ENCODE data around the gene GALNTL6.

Gene GALNTL6

GRCh38 chr4:172992648-172993378 is 1179.6 kb downstream of the GALNTL6 start:
- no peak overlapping the region for H3K27ac Mint-ChIP-seq

GRCh38 chr4:172995161-172995560 is 1182.0 kb downstream of the GALNTL6 start:
- no peak overlapping the region for H3K4me3 Mint-ChIP-seq
- peaks cover 3% of the 10 kb centered on the region for H3K9me3 Mint-ChIP-seq
- H3K36me3 Mint-ChIP-seq (ENCODE audit: low read depth) = no peaks in the 10 kb centered on the region
- H3K4me1 Mint-ChIP-seq = peaks cover 24% of the 10 kb centered on the region
- H3K27ac Mint-ChIP-seq = no peak overlapping the region
- H3K27me3 Mint-ChIP-seq (ENCODE audit: low read depth, poor library complexity) = no peaks in the 10 kb centered on the region
- TF ChIP-seq CTCF (IDR thresholded peaks at IDR 0.05) = no peak
- DNase-seq = no peak

More at GRCh38 chr4:172992648-172993378, 1179.6 kb downstream of the GALNTL6 start:
- Mint-ChIP-seq H3K4me1 (peaks cover 19% of the 10 kb centered on the region), H3K27me3 (ENCODE audit: low read depth, poor library complexity) (no peaks in the 10 kb centered on the region), H3K4me3 (no peak overlapping the region), H3K36me3 (ENCODE audit: low read depth) (peaks cover 5% of the 10 kb centered on the region), H3K9me3 (peaks cover 25% of the 10 kb centered on the region)
- DNase-seq = no peak
- no peak for TF ChIP-seq CTCF (IDR thresholded peaks at IDR 0.05)

DNA sequence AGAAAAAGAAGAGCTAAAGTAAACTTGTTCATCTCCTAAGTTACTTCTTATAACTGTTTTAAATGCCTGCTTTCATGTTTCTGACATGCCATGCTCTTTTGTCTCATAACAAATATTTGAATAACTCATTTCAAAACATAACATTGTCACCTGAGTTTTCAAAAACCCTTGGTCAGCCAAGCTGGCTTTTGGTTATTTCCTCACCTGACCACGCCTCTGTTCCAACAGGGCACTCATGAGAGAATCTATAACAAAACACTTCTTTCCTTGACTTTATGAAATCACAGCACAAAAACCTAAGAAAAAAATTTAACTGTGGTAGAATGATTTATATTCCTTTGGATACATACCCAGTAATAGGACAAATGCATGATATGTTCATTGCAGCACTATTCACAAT is 1182.5 kb downstream of the GALNTL6 start:
- no peak for TF ChIP-seq CTCF (IDR thresholded peaks at IDR 0.05)
- DNase-seq = no peak
- H3K9me3 Mint-ChIP-seq = no peaks in the 10 kb centered on the region
- H3K27ac Mint-ChIP-seq = no peak overlapping the region
- H3K4me1 Mint-ChIP-seq = peaks cover 19% of the 10 kb centered on the region
- H3K36me3 Mint-ChIP-seq (ENCODE audit: low read depth) = no peaks in the 10 kb centered on the region
- H3K27me3 Mint-ChIP-seq (ENCODE audit: low read depth, poor library complexity) = no peaks in the 10 kb centered on the region
- H3K4me3 Mint-ChIP-seq = no peak overlapping the region

DNA sequence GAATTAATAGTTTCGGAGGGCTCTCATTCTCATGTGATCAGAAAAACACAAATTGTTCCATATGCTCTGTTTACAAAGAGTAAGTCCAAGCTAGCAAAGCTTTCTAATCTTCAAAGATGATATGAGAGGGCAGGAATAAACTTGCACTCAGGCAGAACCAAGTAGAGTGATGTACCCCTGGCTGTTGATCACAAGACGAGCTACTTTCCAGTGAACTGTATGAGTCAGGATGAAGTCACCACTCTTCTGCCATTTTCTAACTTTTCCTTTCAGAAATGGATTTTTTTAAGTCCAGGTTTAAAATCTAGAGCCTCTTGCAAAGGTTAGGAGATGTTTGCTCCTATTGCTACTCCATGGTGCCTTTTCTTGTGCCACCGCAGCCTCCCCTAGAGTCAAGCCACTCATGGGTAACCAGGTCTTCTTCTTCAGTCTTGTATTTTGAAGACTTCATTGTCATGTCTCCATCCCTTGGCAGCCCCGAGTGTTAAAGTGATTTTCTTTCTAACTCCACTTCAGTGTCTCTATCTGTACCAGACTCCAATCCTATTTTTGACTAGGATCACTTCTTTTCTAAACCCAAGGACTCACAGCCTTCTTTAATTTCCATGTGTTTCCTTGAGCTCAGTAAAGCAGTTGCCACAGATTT is 1183.5 kb downstream of the GALNTL6 start:
- Mint-ChIP-seq H3K9me3 (no peaks in the 10 kb centered on the region), H3K36me3 (ENCODE audit: low read depth) (no peaks in the 10 kb centered on the region), H3K27me3 (ENCODE audit: low read depth, poor library complexity) (no peaks in the 10 kb centered on the region), H3K4me3 (no peak overlapping the region), H3K4me1 (peaks cover 19% of the 10 kb centered on the region), H3K27ac (no peak overlapping the region)
- TF ChIP-seq CTCF (IDR thresholded peaks at IDR 0.05) = no peak
- no peak for DNase-seq

DNA sequence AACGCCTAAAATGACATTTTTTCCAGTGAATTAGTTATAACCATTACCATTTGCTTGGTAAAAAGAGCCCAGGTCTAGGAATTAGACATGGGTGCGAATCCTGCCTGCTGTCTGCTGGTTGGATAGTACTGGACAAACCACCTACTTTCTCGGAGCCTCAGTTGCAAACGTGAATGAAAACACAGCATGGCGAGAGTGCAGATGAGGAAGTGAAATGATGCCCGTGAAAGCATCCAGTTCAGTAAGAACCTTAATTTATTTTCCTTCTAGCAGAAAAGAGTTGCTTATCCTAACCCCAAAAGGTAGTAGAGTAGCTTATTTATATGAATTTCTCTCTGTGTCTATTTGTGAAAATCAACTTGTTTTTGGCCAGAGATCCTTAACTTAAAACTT is 1184.0 kb downstream of the GALNTL6 start:
- peaks cover 19% of the 10 kb centered on the region for H3K4me1 Mint-ChIP-seq
- no peaks in the 10 kb centered on the region for H3K27me3 Mint-ChIP-seq (ENCODE audit: low read depth, poor library complexity)
- DNase-seq = no peak
- no peak for TF ChIP-seq CTCF (IDR thresholded peaks at IDR 0.05)
- no peaks in the 10 kb centered on the region for H3K9me3 Mint-ChIP-seq
- no peak overlapping the region for H3K4me3 Mint-ChIP-seq
- no peaks in the 10 kb centered on the region for H3K36me3 Mint-ChIP-seq (ENCODE audit: low read depth)
- no peak overlapping the region for H3K27ac Mint-ChIP-seq

- Mint-ChIP-seq H3K4me1 (peaks cover 14% of the 10 kb centered on the region), H3K27me3 (ENCODE audit: low read depth, poor library complexity) (no peaks in the 10 kb centered on the region), H3K9me3 (no peaks in the 10 kb centered on the region), H3K4me3 (no peak overlapping the region), H3K36me3 (ENCODE audit: low read depth) (no peaks in the 10 kb centered on the region), H3K27ac (no peak overlapping the region)
- no peak for DNase-seq
- no peak for TF ChIP-seq CTCF (IDR thresholded peaks at IDR 0.05)
Measured at GRCh38 chr4:172997856-172998255, 1184.7 kb downstream of the GALNTL6 start.
